Mesenchymal stem cell (in vitro differentiated cells and primary cell): Measurements from ENCODE around the gene ELK3.

Experiments
- DNase-seq: peaks from one replicate; pipeline ENCODE4 v3.0.0-alpha.2; 2013
- H2AFZ ChIP-seq: one replicate; pipeline ENCODE4 v1.6.1; 2013; ENCODE audit warnings: low read depth, mild to moderate bottlenecking, control low read depth, inconsistent platforms, low read length, moderate library complexity
- H2AK5ac ChIP-seq: 2 replicates; pipeline ENCODE4 v1.6.1; 2013; ENCODE audit warnings: low read length, moderate library complexity, mild to moderate bottlenecking, inconsistent platforms; ENCODE audit not compliant: severe bottlenecking
- H2BK120ac ChIP-seq: one replicate; pipeline ENCODE4 v1.6.1; 2013; ENCODE audit warnings: low read depth, mild to moderate bottlenecking, inconsistent platforms, low read length, moderate library complexity
- H2BK12ac ChIP-seq, 2 experiments: one replicate each; pipeline ENCODE4 v1.6.1; 2013; ENCODE audit warnings: inconsistent platforms in 2 of 2, low read length in 2 of 2, mild to moderate bottlenecking in 2 of 2, moderate library complexity in 2 of 2, control low read depth in 1 of 2
- H2BK15ac ChIP-seq: one replicate; pipeline ENCODE4 v1.6.1; 2013; ENCODE audit warnings: mild to moderate bottlenecking, low read depth, inconsistent platforms; ENCODE audit not compliant: poor library complexity, severe bottlenecking
- H2BK5ac ChIP-seq: 2 replicates; pipeline ENCODE4 v1.6.1; 2013; ENCODE audit warnings: low read depth, mild to moderate bottlenecking, low read length, control low read depth, inconsistent platforms; ENCODE audit not compliant: poor library complexity, severe bottlenecking
- H3K14ac ChIP-seq, 2 experiments: one replicate each; pipeline ENCODE4 v1.6.1; 2013; ENCODE audit warnings: inconsistent platforms in 2 of 2, low read length in 2 of 2, control low read depth in 1 of 2, mild to moderate bottlenecking in 1 of 2, moderate library complexity in 1 of 2
- H3K18ac ChIP-seq, 2 experiments: one replicate each; pipeline ENCODE4 v1.6.1; 2013; ENCODE audit warnings: inconsistent platforms in 2 of 2, low read length in 2 of 2, control low read depth in 1 of 2, low read depth in 1 of 2, mild to moderate bottlenecking in 1 of 2
- H3K23ac ChIP-seq, 2 experiments: one replicate each; pipeline ENCODE4 v1.6.1; 2013; ENCODE audit warnings: inconsistent platforms in 2 of 2, low read length in 2 of 2, mild to moderate bottlenecking in 2 of 2, moderate library complexity in 2 of 2, control low read depth in 1 of 2
- H3K27ac ChIP-seq: 2 replicates; pipeline ENCODE4 v1.5.1; 2013; ENCODE audit warnings: mild to moderate bottlenecking, moderate library complexity, low read length, control low read depth, inconsistent platforms; ENCODE audit not compliant: poor library complexity, severe bottlenecking
- H3K27me3 ChIP-seq, 2 experiments: 2 replicates each; pipeline versions ENCODE4 v1.6.1 to v1.7.0; 2013; ENCODE audit warnings: low read length in 2 of 2, mild to moderate bottlenecking in 2 of 2, moderate library complexity in 2 of 2, control low read depth in 1 of 2, inconsistent platforms in 1 of 2; ENCODE audit not compliant: control insufficient read depth in 1 of 2, insufficient read depth in 1 of 2
- H3K36me3 ChIP-seq, 2 experiments: 2 replicates each; pipeline versions ENCODE4 v1.6.1 to v1.7.0; 2013; ENCODE audit warnings: low read length in 2 of 2, control low read depth in 1 of 2, inconsistent platforms in 1 of 2, low read depth in 1 of 2, mild to moderate bottlenecking in 1 of 2; ENCODE audit not compliant: insufficient read depth in 2 of 2, control insufficient read depth in 1 of 2
- H3K4ac ChIP-seq, 2 experiments: one replicate each; pipeline ENCODE4 v1.6.1; 2013; ENCODE audit warnings: inconsistent platforms in 2 of 2, low read length in 2 of 2, mild to moderate bottlenecking in 2 of 2, moderate library complexity in 2 of 2, control low read depth in 1 of 2, low read depth in 1 of 2
- H3K4me1 ChIP-seq: 2 replicates; pipeline ENCODE4 v1.6.1; 2013; ENCODE audit warnings: low read depth, low read length, control low read depth; ENCODE audit not compliant: control insufficient read depth, insufficient read depth
- H3K4me2 ChIP-seq: 2 replicates; pipeline ENCODE4 v1.6.1; 2013; ENCODE audit warnings: low read length, mild to moderate bottlenecking, inconsistent platforms; ENCODE audit not compliant: poor library complexity, severe bottlenecking
- H3K4me3 ChIP-seq, 2 experiments: 2 replicates each; pipeline versions ENCODE4 v1.5.1 to v1.7.0; 2013; ENCODE audit warnings: low read length in 2 of 2, mild to moderate bottlenecking in 2 of 2, control low read depth in 1 of 2, low read depth in 1 of 2; ENCODE audit not compliant: insufficient read depth in 1 of 2
- H3K79me1 ChIP-seq: replicated peaks from 2 replicates; pipeline ENCODE4 v1.6.1; 2013; ENCODE audit warnings: mild to moderate bottlenecking, control low read depth, low read length, inconsistent platforms; ENCODE audit not compliant: poor library complexity, severe bottlenecking
- H3K9ac ChIP-seq: 2 replicates; pipeline ENCODE4 v1.7.0; 2013; ENCODE audit warnings: mild to moderate bottlenecking, low read length, moderate library complexity
- H3K9me3 ChIP-seq: 2 replicates; pipeline ENCODE4 v1.7.0; 2013; ENCODE audit warnings: mild to moderate bottlenecking, low read length; ENCODE audit not compliant: control insufficient read depth
- H4K8ac ChIP-seq: one replicate; pipeline ENCODE4 v1.6.1; 2013; ENCODE audit warnings: inconsistent platforms, mild to moderate bottlenecking, low read length, moderate library complexity
- H4K91ac ChIP-seq: one replicate; pipeline ENCODE4 v1.6.1; 2013; ENCODE audit warnings: mild to moderate bottlenecking, low read length, inconsistent platforms
- WGBS: methylation state at CpG from one replicate; pipeline ENCODE4 v1.1.7; 2013; ENCODE audit warnings: mixed read lengths; 5-methylcytosine and 5-hydroxymethylcytosine counted together

The ELK3 gene

DNA sequence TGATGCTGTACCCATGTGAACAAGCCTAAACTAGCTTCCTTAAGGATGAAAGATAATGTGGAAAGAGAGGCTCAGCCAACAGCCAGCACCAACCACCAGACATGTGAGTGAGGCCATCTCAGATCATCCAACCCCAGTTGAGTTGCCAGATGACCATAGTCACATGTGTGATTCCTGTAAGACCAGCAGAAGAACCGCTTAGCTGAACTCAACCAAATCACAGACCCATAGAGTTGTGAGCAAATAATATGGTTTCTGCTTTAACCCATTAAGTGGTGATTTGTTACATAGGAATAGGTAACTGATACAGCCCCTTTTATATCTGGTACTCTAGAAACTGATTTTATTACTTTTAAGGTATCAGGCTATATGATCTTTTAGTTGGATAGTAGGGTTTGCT is 17.6 kb upstream of the ELK3 start:
- no CpG with 5 or more reads among the region's 1 CpG for WGBS

DNA sequence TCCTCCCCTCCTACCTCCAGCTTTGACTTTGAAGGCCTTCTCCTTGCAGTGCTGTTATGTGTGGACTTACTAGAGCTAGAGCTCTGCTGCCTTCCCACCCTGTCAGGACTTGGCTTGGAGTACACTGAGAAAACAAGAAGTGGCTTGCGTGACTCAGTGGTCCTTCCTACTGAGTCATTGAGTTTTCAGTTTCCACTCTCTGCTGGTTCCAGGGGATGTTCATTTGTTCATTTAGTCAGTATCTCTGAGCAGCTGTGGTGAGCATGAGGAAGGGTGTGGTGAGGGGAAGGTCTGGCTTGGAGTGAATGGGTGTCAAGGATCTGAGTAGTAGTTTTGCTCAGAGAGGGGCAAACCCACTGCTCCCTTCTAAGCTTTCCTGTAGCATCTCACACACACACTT is 17.2 kb upstream of the ELK3 start:
- H3K4me1 ChIP-seq: no peaks in the 10 kb centered on the region
- H4K8ac ChIP-seq: no peak overlapping the region
- no peak overlapping the region for H3K4me3 ChIP-seq
- H3K9me3 ChIP-seq: peaks cover 12% of the 10 kb centered on the region
- H4K91ac ChIP-seq: no peak overlapping the region
- H3K27ac ChIP-seq: no peak overlapping the region
- no peak overlapping the region for H2AFZ ChIP-seq
- H2BK5ac ChIP-seq: no peak overlapping the region
- H2BK15ac ChIP-seq: no peak overlapping the region
- H3K4ac ChIP-seq: no peak overlapping the region
- WGBS: 100% methylated on average over 1 of the region's 1 CpG
- no peak overlapping the region for H2BK12ac ChIP-seq
- H3K14ac ChIP-seq: no peak overlapping the region
- H3K36me3 ChIP-seq: no peaks in the 10 kb centered on the region
- no peak overlapping the region for H3K18ac ChIP-seq
- DNase-seq: no peak
- H2BK120ac ChIP-seq: no peak overlapping the region
- H2AK5ac ChIP-seq: no peak overlapping the region
- H3K23ac ChIP-seq: no peak overlapping the region
- no peak overlapping the region for H3K9ac ChIP-seq
- no peak overlapping the region for H3K4me2 ChIP-seq
- no peaks in the 10 kb centered on the region for H3K79me1 ChIP-seq
- no peaks in the 10 kb centered on the region for H3K27me3 ChIP-seq

More for the DNA sequence above, 17.6 kb upstream of the ELK3 start:
- no peak overlapping the region for H2BK12ac ChIP-seq
- H4K91ac ChIP-seq: no peak overlapping the region
- no peaks in the 10 kb centered on the region for H3K79me1 ChIP-seq
- H3K36me3 ChIP-seq: no peaks in the 10 kb centered on the region
- peaks cover 12% of the 10 kb centered on the region for H3K9me3 ChIP-seq
- H3K4me3 ChIP-seq: no peak overlapping the region
- H3K27me3 ChIP-seq: no peaks in the 10 kb centered on the region
- no peaks in the 10 kb centered on the region for H3K4me1 ChIP-seq
- no peak overlapping the region for H3K18ac ChIP-seq
- no peak overlapping the region for H2BK15ac ChIP-seq
- H3K4ac ChIP-seq: no peak overlapping the region
- H2AFZ ChIP-seq: no peak overlapping the region
- no peak overlapping the region for H3K4me2 ChIP-seq
- no peak overlapping the region for H2BK5ac ChIP-seq
- H3K27ac ChIP-seq: no peak overlapping the region
- H3K23ac ChIP-seq: no peak overlapping the region
- H3K9ac ChIP-seq: no peak overlapping the region
- no peak overlapping the region for H2AK5ac ChIP-seq
- H4K8ac ChIP-seq: no peak overlapping the region
- H3K14ac ChIP-seq: no peak overlapping the region
- no peak overlapping the region for H2BK120ac ChIP-seq
- DNase-seq: no peak

DNA sequence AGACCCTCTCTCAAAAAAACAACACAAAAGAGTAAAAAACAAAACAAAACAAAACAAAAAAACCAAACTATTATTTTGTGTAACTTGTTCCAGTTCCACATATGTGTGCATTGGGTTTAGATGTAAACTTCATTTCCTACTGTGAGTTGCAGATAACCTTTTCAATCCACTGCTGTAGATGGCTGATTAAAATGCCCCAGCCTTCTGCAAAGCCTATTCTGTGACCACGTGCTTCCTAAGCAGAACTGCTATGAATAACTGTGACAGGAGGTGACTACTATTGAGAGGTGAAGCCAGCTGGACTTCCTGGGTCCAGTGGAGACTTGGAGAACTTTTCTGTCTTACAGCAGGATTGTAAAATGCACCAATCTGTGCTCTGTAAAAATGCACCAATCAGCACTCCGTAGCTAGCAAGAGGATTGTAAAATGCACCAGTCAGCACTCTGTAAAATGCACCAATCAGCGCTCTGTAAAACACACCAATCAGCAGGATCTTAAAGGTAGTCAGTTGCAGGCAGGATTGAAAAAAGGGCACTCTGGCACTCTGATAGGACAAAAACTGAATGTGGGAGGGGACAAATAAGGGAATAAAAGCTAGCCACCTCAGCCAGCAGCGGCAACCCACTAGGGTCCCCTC is 10.3 kb upstream of the ELK3 start:
- no peaks in the 10 kb centered on the region for H3K27me3 ChIP-seq
- H2BK15ac ChIP-seq: no peak overlapping the region
- DNase-seq: no peak
- no peak overlapping the region for H4K8ac ChIP-seq
- no peak overlapping the region for H3K27ac ChIP-seq
- H3K18ac ChIP-seq: no peak overlapping the region
- H3K4me2 ChIP-seq: no peak overlapping the region
- no peak overlapping the region for H3K4ac ChIP-seq
- H3K23ac ChIP-seq: no peak overlapping the region
- no peak overlapping the region for H3K14ac ChIP-seq
- H2BK12ac ChIP-seq: no peak overlapping the region
- no peak overlapping the region for H2AFZ ChIP-seq
- H2BK5ac ChIP-seq: no peak overlapping the region
- H3K79me1 ChIP-seq: no peaks in the 10 kb centered on the region
- no peak overlapping the region for H2AK5ac ChIP-seq
- no peak overlapping the region for H3K4me3 ChIP-seq
- WGBS: 96% methylated on average over 4 of the region's 4 CpGs
- H4K91ac ChIP-seq: no peak overlapping the region
- no peaks in the 10 kb centered on the region for H3K9me3 ChIP-seq
- H2BK120ac ChIP-seq: no peak overlapping the region
- H3K36me3 ChIP-seq: no peaks in the 10 kb centered on the region
- H3K9ac ChIP-seq: no peak overlapping the region
- no peaks in the 10 kb centered on the region for H3K4me1 ChIP-seq

DNA sequence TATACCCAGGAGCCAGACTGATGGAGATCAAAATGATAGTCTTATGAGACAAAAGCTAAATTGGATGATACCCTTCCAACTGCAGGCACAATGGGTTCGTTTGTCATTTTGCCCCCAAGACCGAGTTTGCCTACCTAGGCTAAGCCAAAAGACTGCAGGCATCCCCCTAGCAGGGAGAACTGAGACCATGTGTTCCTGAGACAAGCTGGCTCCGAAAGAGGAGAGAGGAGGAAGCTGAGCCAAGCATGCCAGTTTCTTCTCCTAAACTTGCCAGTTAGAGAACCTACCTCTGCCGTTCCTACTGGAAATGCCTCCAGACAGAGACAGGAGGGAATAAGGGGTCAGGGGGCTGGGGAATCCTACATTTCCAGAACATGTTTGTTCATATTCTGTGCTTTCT is 8.3 kb upstream of the ELK3 start:
- no peaks in the 10 kb centered on the region for H3K79me1 ChIP-seq
- no peak overlapping the region for H2BK120ac ChIP-seq
- no peak overlapping the region for H2BK5ac ChIP-seq
- no peak overlapping the region for H2BK15ac ChIP-seq
- 95% methylated on average over 4 of the region's 4 CpGs for WGBS
- H3K4me3 ChIP-seq: no peak overlapping the region
- no peak overlapping the region for H3K27ac ChIP-seq
- no peak overlapping the region for H3K14ac ChIP-seq
- H3K23ac ChIP-seq: no peak overlapping the region
- H3K9ac ChIP-seq: no peak overlapping the region
- H3K36me3 ChIP-seq: no peaks in the 10 kb centered on the region
- no peak overlapping the region for H4K91ac ChIP-seq
- no peak overlapping the region for H3K18ac ChIP-seq
- no peak overlapping the region for H3K4me2 ChIP-seq
- H2BK12ac ChIP-seq: no peak overlapping the region
- H2AFZ ChIP-seq: no peak overlapping the region
- H2AK5ac ChIP-seq: no peak overlapping the region
- no peaks in the 10 kb centered on the region for H3K4me1 ChIP-seq
- no peak overlapping the region for H3K4ac ChIP-seq
- no peaks in the 10 kb centered on the region for H3K9me3 ChIP-seq
- no peak for DNase-seq
- H3K27me3 ChIP-seq: no peaks in the 10 kb centered on the region
- H4K8ac ChIP-seq: no peak overlapping the region
